Uterus (tissue), 2 donors: ENCODE measurements around the gene VAC14.

Source experiments
- POLR2A ChIP-seq, 2 donors: fragments of 450-650 bp; IDR thresholded peaks; one replicate each; pipeline ENCODE4 v1.6.1; 2016; ENCODE audit warnings: antibody characterized with exemption in 2 of 2, mild to moderate bottlenecking in 1 of 2, moderate library complexity in 1 of 2
- TF ChIP-seq, protein P1 (sequence below), 4 experiments: fragments of 200-600 bp in 2 of 4; fragments of 450-650 bp in 2 of 4; sonication (generic) in 2 of 4; IDR thresholded peaks; one replicate each; pipeline ENCODE4 v1.5.1; 2016 to 2019; ENCODE audit warnings: antibody characterized with exemption in 4 of 4, mild to moderate bottlenecking in 2 of 4, moderate library complexity in 1 of 4

DNA sequence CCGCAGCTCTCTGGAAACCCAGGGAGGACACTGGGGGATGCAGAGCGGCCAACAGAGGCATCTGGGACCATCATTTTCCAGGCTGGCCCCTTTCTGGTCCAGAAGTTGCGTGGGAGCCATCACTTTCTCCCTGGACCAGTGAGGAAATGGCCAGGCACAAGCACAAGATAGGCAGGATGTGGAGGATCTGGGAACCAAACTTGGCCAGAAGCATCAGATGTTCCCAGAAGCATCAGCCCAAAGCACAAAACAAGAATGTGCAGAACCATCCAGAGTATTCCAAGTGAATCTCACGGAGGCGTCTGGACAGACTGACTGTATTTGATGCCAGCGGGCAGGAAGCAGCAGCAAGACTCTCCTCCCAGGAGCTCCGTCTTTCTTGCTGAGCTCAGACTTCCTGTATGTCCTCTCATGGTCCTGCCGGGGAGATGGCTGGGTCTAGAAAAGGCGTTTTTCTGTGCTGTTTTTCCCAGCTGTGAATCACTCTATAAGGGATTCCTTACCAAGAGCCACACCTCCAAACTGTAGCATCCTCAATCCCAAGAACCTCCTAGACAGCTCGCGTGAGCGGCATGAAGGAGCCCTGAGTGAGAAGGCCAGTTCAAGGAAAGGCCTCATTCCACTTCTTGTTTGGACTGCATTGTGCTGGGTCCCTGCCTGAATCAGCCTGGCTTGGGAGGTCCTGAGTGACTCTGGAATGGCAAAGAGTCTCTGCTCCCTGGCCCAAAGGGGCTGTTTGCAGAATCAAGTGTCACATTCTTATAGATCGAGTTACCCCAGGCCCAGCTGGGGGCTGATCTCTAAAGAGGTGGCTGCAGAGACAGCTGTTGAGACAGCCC is 65.6 kb downstream of the VAC14 start:
- TF ChIP-seq, protein P1, sequence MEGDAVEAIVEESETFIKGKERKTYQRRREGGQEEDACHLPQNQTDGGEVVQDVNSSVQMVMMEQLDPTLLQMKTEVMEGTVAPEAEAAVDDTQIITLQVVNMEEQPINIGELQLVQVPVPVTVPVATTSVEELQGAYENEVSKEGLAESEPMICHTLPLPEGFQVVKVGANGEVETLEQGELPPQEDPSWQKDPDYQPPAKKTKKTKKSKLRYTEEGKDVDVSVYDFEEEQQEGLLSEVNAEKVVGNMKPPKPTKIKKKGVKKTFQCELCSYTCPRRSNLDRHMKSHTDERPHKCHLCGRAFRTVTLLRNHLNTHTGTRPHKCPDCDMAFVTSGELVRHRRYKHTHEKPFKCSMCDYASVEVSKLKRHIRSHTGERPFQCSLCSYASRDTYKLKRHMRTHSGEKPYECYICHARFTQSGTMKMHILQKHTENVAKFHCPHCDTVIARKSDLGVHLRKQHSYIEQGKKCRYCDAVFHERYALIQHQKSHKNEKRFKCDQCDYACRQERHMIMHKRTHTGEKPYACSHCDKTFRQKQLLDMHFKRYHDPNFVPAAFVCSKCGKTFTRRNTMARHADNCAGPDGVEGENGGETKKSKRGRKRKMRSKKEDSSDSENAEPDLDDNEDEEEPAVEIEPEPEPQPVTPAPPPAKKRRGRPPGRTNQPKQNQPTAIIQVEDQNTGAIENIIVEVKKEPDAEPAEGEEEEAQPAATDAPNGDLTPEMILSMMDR (IDR thresholded peaks at IDR 0.05): no peak
- no peak for TF ChIP-seq POLR2A (IDR thresholded peaks at IDR 0.05)
